ENCODE measurements around the gene ARHGAP19. TPM values are rescaled to one million over a fixed set of nuclear protein-coding genes. Genes with fewer than 3 reads are reported as not detected.

Gene ARHGAP19
- polyA plus RNA-seq, 1 of the 3 experiments (the other 2 are of a cell fraction): 3.8 TPM

GRCh38 chr10:97215619-97216260, 76.7 kb downstream of the ARHGAP19 start:
- H3K9ac ChIP-seq: no peak overlapping the region
- H3K27ac ChIP-seq (ENCODE audit: low read depth in 2 of 2, low read length in 1 of 2): no peak overlapping the region
- TF ChIP-seq RAD21 (IDR thresholded peaks at IDR 0.05; ENCODE audit: low read length) (no peak), TAF1 (IDR thresholded peaks at IDR 0.05; ENCODE audit: borderline replicate concordance, low read depth, low read length) (no peak), JUND (IDR thresholded peaks at IDR 0.05) (no peak), RFX5 (IDR thresholded peaks at IDR 0.05; ENCODE audit: low read length) (no peak), FOXM1 (IDR thresholded peaks at IDR 0.05; ENCODE audit: low read depth) (no peak), CHD2 (IDR thresholded peaks at IDR 0.05; ENCODE audit: low read length, partially characterized antibody) (no peak), REST (IDR thresholded peaks at IDR 0.05; ENCODE audit: low read depth, low read length) (no peak), MEF2A (IDR thresholded peaks at IDR 0.05; ENCODE audit: borderline replicate concordance, low read depth) (no peak), FOXJ3 (CRISPR knock-in tag; IDR thresholded peaks at IDR 0.05) (no peak), TCF12 (IDR thresholded peaks at IDR 0.05) (no peak), RXRA (IDR thresholded peaks at IDR 0.05; ENCODE audit: borderline replicate concordance, low read depth) (no peak)
- H3K4me3 ChIP-seq (ENCODE audit: low read depth in 2 of 2, low read length in 1 of 2): no peak overlapping the region
- no peaks in the 10 kb centered on the region for H3K27me3 ChIP-seq (ENCODE audit: insufficient read depth)
- no peaks in the 10 kb centered on the region for H3K9me2 ChIP-seq
- H4K20me1 ChIP-seq (ENCODE audit: insufficient read depth): no peaks in the 10 kb centered on the region
- ChIA-PET POLR2A (no interaction called here), CTCF (interaction anchor here (1.2 to 22.9 kb wide), 4 partner anchors 19 to 142 kb away, joined by 4 to 894 read pairs (median 274); partner anchors contain the start of gene SLIT1)
- H3K4me1 ChIP-seq (ENCODE audit: control insufficient read depth in 1 of 2, insufficient read depth in 2 of 2, low read depth in 1 of 2, low read length in 1 of 2): peaks cover 0 to 10% of the 10 kb centered on the region in 2 experiments; a peak in 2 of 4 replicates
- peaks cover 21% of the 10 kb centered on the region for H3F3A ChIP-seq (replicated peaks; ENCODE audit: insufficient read depth)
- no peak overlapping the region for H2AFZ ChIP-seq (ENCODE audit: low read depth)
- no peaks in the 10 kb centered on the region for H3K9me3 ChIP-seq
- WGBS (ENCODE audit: low lambda C conversion rate): 96% methylated on average over 13 of the region's 15 CpGs
- no peak overlapping the region for H3K4me2 ChIP-seq
- no peaks in the 10 kb centered on the region for H3K79me2 ChIP-seq (ENCODE audit: insufficient read depth)
- H3K36me3 ChIP-seq (replicated peaks in 1 of 2; ENCODE audit: control insufficient read depth in 1 of 2, insufficient read depth in 2 of 2, low read length in 1 of 2): no peaks in the 10 kb centered on the region
- DNase-seq: no peak

GRCh38 chr10:97213431-97213830, 79.0 kb downstream of the ARHGAP19 start:
- H3K9me2 ChIP-seq: no peaks in the 10 kb centered on the region
- ChIA-PET POLR2A (no interaction called here), CTCF (interaction anchor here (0.7 to 22.9 kb wide), 6 partner anchors 12 to 178 kb away, joined by 4 to 894 read pairs (median 94); partner anchors contain the start of gene SLIT1)
- H3K27ac ChIP-seq (ENCODE audit: low read depth in 2 of 2, low read length in 1 of 2): no peak overlapping the region
- no peak overlapping the region for H2AFZ ChIP-seq (ENCODE audit: low read depth)
- H3K4me1 ChIP-seq (ENCODE audit: control insufficient read depth in 1 of 2, insufficient read depth in 2 of 2, low read depth in 1 of 2, low read length in 1 of 2): peaks cover 0 to 10% of the 10 kb centered on the region in 2 experiments; a peak in 2 of 4 replicates
- no peaks in the 10 kb centered on the region for H3K79me2 ChIP-seq (ENCODE audit: insufficient read depth)
- no peak overlapping the region for H3K4me2 ChIP-seq
- no peaks in the 10 kb centered on the region for H3K27me3 ChIP-seq (ENCODE audit: insufficient read depth)
- H3K9me3 ChIP-seq: no peaks in the 10 kb centered on the region
- H3K4me3 ChIP-seq (ENCODE audit: low read depth in 2 of 2, low read length in 1 of 2): no peak overlapping the region
- DNase-seq: no peak
- no peaks in the 10 kb centered on the region for H3K36me3 ChIP-seq (replicated peaks in 1 of 2; ENCODE audit: control insufficient read depth in 1 of 2, insufficient read depth in 2 of 2, low read length in 1 of 2)
- peaks cover 13% of the 10 kb centered on the region for H3F3A ChIP-seq (replicated peaks; ENCODE audit: insufficient read depth)
- H3K9ac ChIP-seq: no peak overlapping the region
- no peaks in the 10 kb centered on the region for H4K20me1 ChIP-seq (ENCODE audit: insufficient read depth)
- WGBS (ENCODE audit: low lambda C conversion rate): 78% methylated on average over 9 of the region's 9 CpGs
- TF ChIP-seq EZH2phosphoT487 (IDR thresholded peaks at IDR 0.05; ENCODE audit: borderline replicate concordance, low read depth) (no peak), ZBTB33 (IDR thresholded peaks at IDR 0.05; ENCODE audit: borderline replicate concordance, low read depth) (no peak), RXRA (IDR thresholded peaks at IDR 0.05; ENCODE audit: borderline replicate concordance, low read depth) (no peak), JUND (IDR thresholded peaks at IDR 0.05) (no peak), POLR2AphosphoS5 (IDR thresholded peaks at IDR 0.05; ENCODE audit: low read depth, low read length) (no peak), SIN3A (IDR thresholded peaks at IDR 0.05; ENCODE audit: borderline replicate concordance, low read depth, low read length) (no peak), IRF3 (IDR thresholded peaks at IDR 0.05; ENCODE audit: low read depth, low read length) (no peak), YY1 (IDR thresholded peaks at IDR 0.05; ENCODE audit: low read depth) (no peak), FOSL2 (IDR thresholded peaks at IDR 0.05; ENCODE audit: borderline replicate concordance, low read depth) (no peak), TEAD4 (IDR thresholded peaks at IDR 0.05; ENCODE audit: borderline replicate concordance, insufficient read depth) (no peak)
